ENCODE measurements around the gene ATP23.

The ATP23 gene

GRCh38 chr12:57898308-57898970 is 42.9 kb upstream of the ATP23 start:
- Histone ChIP-seq H3K9me3 (ENCODE audit: control insufficient read depth, low read length) (no peaks in the 10 kb centered on the region), H3K36me3 (ENCODE audit: control insufficient read depth, insufficient read depth, low read length) (no peaks in the 10 kb centered on the region), H3K4me1 (ENCODE audit: control insufficient read depth, insufficient read depth, low read length, poor library complexity, severe bottlenecking) (peaks cover 36% of the 10 kb centered on the region), H3K27ac (ENCODE audit: low read depth, low read length, severe bottlenecking) (no peak overlapping the region), H3K4me3 (ENCODE audit: extremely low read depth, insufficient read depth, low read length, poor library complexity, severe bottlenecking) (no peak overlapping the region)
- 84 to 94% methylated on average over 4 of the region's 5 CpGs for WGBS, 2 experiments (ENCODE audit: insufficient coverage in 2 of 2)

- H3K4me3 ChIP-seq (ENCODE audit: extremely low read depth, insufficient read depth, low read length, poor library complexity, severe bottlenecking): no peak overlapping the region
- H3K36me3 ChIP-seq (ENCODE audit: control insufficient read depth, insufficient read depth, low read length): no peaks in the 10 kb centered on the region
- no peaks in the 10 kb centered on the region for H3K9me3 ChIP-seq (ENCODE audit: control insufficient read depth, low read length)
- peaks cover 30% of the 10 kb centered on the region for H3K4me1 ChIP-seq (ENCODE audit: control insufficient read depth, insufficient read depth, low read length, poor library complexity, severe bottlenecking)
- no peak overlapping the region for H3K27ac ChIP-seq (ENCODE audit: low read depth, low read length, severe bottlenecking)
- 91 to 97% methylated on average over 5 to 6 of the region's 10 CpGs for WGBS, 2 experiments (ENCODE audit: insufficient coverage in 2 of 2)
These were observed 42.2 kb upstream of the ATP23 start for GRCh38 chr12:57899010-57899662.

GRCh38 chr12:57902478-57902969 is 38.8 kb upstream of the ATP23 start:
- Histone ChIP-seq H3K27ac (ENCODE audit: low read depth, low read length, severe bottlenecking) (no peak overlapping the region), H3K36me3 (ENCODE audit: control insufficient read depth, insufficient read depth, low read length) (no peaks in the 10 kb centered on the region), H3K4me3 (ENCODE audit: extremely low read depth, insufficient read depth, low read length, poor library complexity, severe bottlenecking) (no peak overlapping the region), H3K9me3 (ENCODE audit: control insufficient read depth, low read length) (no peaks in the 10 kb centered on the region), H3K4me1 (ENCODE audit: control insufficient read depth, insufficient read depth, low read length, poor library complexity, severe bottlenecking) (peaks cover 4% of the 10 kb centered on the region)
- 86% methylated on average over 3 of the region's 3 CpGs for WGBS, 2 experiments (ENCODE audit: insufficient coverage in 2 of 2)

GRCh38 chr12:57904426-57904825 is 36.9 kb upstream of the ATP23 start:
- 78 to 95% methylated on average over 2 of the region's 4 CpGs for WGBS, 2 experiments (ENCODE audit: insufficient coverage in 2 of 2)
- Histone ChIP-seq H3K4me3 (ENCODE audit: extremely low read depth, insufficient read depth, low read length, poor library complexity, severe bottlenecking) (no peak overlapping the region), H3K36me3 (ENCODE audit: control insufficient read depth, insufficient read depth, low read length) (no peaks in the 10 kb centered on the region), H3K4me1 (ENCODE audit: control insufficient read depth, insufficient read depth, low read length, poor library complexity, severe bottlenecking) (no peaks in the 10 kb centered on the region), H3K9me3 (ENCODE audit: control insufficient read depth, low read length) (no peaks in the 10 kb centered on the region), H3K27ac (ENCODE audit: low read depth, low read length, severe bottlenecking) (no peak overlapping the region)

GRCh38 chr12:57904848-57905811 is 36.2 kb upstream of the ATP23 start:
- Histone ChIP-seq H3K36me3 (ENCODE audit: control insufficient read depth, insufficient read depth, low read length) (no peaks in the 10 kb centered on the region), H3K9me3 (ENCODE audit: control insufficient read depth, low read length) (no peaks in the 10 kb centered on the region), H3K4me3 (ENCODE audit: extremely low read depth, insufficient read depth, low read length, poor library complexity, severe bottlenecking) (no peak overlapping the region), H3K4me1 (ENCODE audit: control insufficient read depth, insufficient read depth, low read length, poor library complexity, severe bottlenecking) (no peaks in the 10 kb centered on the region), H3K27ac (ENCODE audit: low read depth, low read length, severe bottlenecking) (no peak overlapping the region)
- WGBS, 2 experiments (ENCODE audit: insufficient coverage in 2 of 2): 17 to 32% methylated on average over 12 to 14 of the region's 26 CpGs

GRCh38 chr12:57905812-57906475 is 35.4 kb upstream of the ATP23 start:
- Histone ChIP-seq H3K4me3 (ENCODE audit: extremely low read depth, insufficient read depth, low read length, poor library complexity, severe bottlenecking) (no peak overlapping the region), H3K4me1 (ENCODE audit: control insufficient read depth, insufficient read depth, low read length, poor library complexity, severe bottlenecking) (no peaks in the 10 kb centered on the region), H3K9me3 (ENCODE audit: control insufficient read depth, low read length) (no peaks in the 10 kb centered on the region), H3K36me3 (ENCODE audit: control insufficient read depth, insufficient read depth, low read length) (no peaks in the 10 kb centered on the region), H3K27ac (ENCODE audit: low read depth, low read length, severe bottlenecking) (no peak overlapping the region)
- WGBS, 2 experiments (ENCODE audit: insufficient coverage in 2 of 2): 90 to 92% methylated on average over 6 of the region's 7 CpGs

- H3K36me3 ChIP-seq (ENCODE audit: control insufficient read depth, insufficient read depth, low read length): no peaks in the 10 kb centered on the region
- no peak overlapping the region for H3K27ac ChIP-seq (ENCODE audit: low read depth, low read length, severe bottlenecking)
- WGBS, 2 experiments (ENCODE audit: insufficient coverage in 2 of 2): 81 to 89% methylated on average over 3 of the region's 4 CpGs
- H3K4me3 ChIP-seq (ENCODE audit: extremely low read depth, insufficient read depth, low read length, poor library complexity, severe bottlenecking): no peak overlapping the region
- no peaks in the 10 kb centered on the region for H3K4me1 ChIP-seq (ENCODE audit: control insufficient read depth, insufficient read depth, low read length, poor library complexity, severe bottlenecking)
- H3K9me3 ChIP-seq (ENCODE audit: control insufficient read depth, low read length): no peaks in the 10 kb centered on the region
These were observed 34.5 kb upstream of the ATP23 start for GRCh38 chr12:57906821-57907220.

- H3K27ac ChIP-seq (ENCODE audit: low read depth, low read length, severe bottlenecking): no peak overlapping the region
- no peaks in the 10 kb centered on the region for H3K36me3 ChIP-seq (ENCODE audit: control insufficient read depth, insufficient read depth, low read length)
- WGBS, 2 experiments (ENCODE audit: insufficient coverage in 2 of 2): 45 to 58% methylated on average over 1 to 3 of the region's 3 CpGs
- no peak overlapping the region for H3K4me3 ChIP-seq (ENCODE audit: extremely low read depth, insufficient read depth, low read length, poor library complexity, severe bottlenecking)
- no peaks in the 10 kb centered on the region for H3K9me3 ChIP-seq (ENCODE audit: control insufficient read depth, low read length)
- no peaks in the 10 kb centered on the region for H3K4me1 ChIP-seq (ENCODE audit: control insufficient read depth, insufficient read depth, low read length, poor library complexity, severe bottlenecking)
These were observed 34.1 kb upstream of the ATP23 start for GRCh38 chr12:57907281-57907680.

GRCh38 chr12:57908511-57908910 is 32.9 kb upstream of the ATP23 start:
- no peak overlapping the region for H3K4me3 ChIP-seq (ENCODE audit: extremely low read depth, insufficient read depth, low read length, poor library complexity, severe bottlenecking)
- 71 to 82% methylated on average over 1 to 3 of the region's 8 CpGs for WGBS, 2 experiments (ENCODE audit: insufficient coverage in 2 of 2)
- H3K9me3 ChIP-seq (ENCODE audit: control insufficient read depth, low read length): no peaks in the 10 kb centered on the region
- no peak overlapping the region for H3K27ac ChIP-seq (ENCODE audit: low read depth, low read length, severe bottlenecking)
- H3K4me1 ChIP-seq (ENCODE audit: control insufficient read depth, insufficient read depth, low read length, poor library complexity, severe bottlenecking): no peaks in the 10 kb centered on the region
- no peaks in the 10 kb centered on the region for H3K36me3 ChIP-seq (ENCODE audit: control insufficient read depth, insufficient read depth, low read length)

GRCh38 chr12:57909056-57909455 is 32.3 kb upstream of the ATP23 start:
- 88% methylated on average over 2 to 3 of the region's 4 CpGs for WGBS, 2 experiments (ENCODE audit: insufficient coverage in 2 of 2)

More at GRCh38 chr12:57909056-57909455, 32.3 kb upstream of the ATP23 start:
- H3K27ac ChIP-seq (ENCODE audit: low read depth, low read length, severe bottlenecking): no peak overlapping the region
- no peaks in the 10 kb centered on the region for H3K4me1 ChIP-seq (ENCODE audit: control insufficient read depth, insufficient read depth, low read length, poor library complexity, severe bottlenecking)
- no peaks in the 10 kb centered on the region for H3K9me3 ChIP-seq (ENCODE audit: control insufficient read depth, low read length)
- no peaks in the 10 kb centered on the region for H3K36me3 ChIP-seq (ENCODE audit: control insufficient read depth, insufficient read depth, low read length)
- no peak overlapping the region for H3K4me3 ChIP-seq (ENCODE audit: extremely low read depth, insufficient read depth, low read length, poor library complexity, severe bottlenecking)

Measured in mesodermal cell (in vitro differentiated cells).